Measurements from ENCODE around the gene DSC3.

DSC3 gene

GRCh38 chr18:31042406-31043181, at the start of gene DSC3:
Gene DSC3, minus strand, starts transcription at chr18:31042742. Its CDS starts 82 bp downstream, at chr18:31042660.
- in situ Hi-C loops (cut with MboI; ENCODE audit: low sequenced_read_pairs): no loop called here

GRCh38 chr18:31091350-31091749, 48.8 kb upstream of the DSC3 start:
- in situ Hi-C loops (cut with MboI; ENCODE audit: low sequenced_read_pairs): no loop called here

- in situ Hi-C loops (cut with MboI; ENCODE audit: low sequenced_read_pairs): no loop called here
These were observed 46.0 kb upstream of the DSC3 start for GRCh38 chr18:31088532-31088931.

GRCh38 chr18:31079973-31080372, 37.4 kb upstream of the DSC3 start:
- in situ Hi-C loops (cut with MboI; ENCODE audit: low sequenced_read_pairs): no loop called here

GRCh38 chr18:31077878-31078277, 35.3 kb upstream of the DSC3 start:
- in situ Hi-C loops (cut with MboI; ENCODE audit: low sequenced_read_pairs): no loop called here

- in situ Hi-C loops (cut with MboI; ENCODE audit: low sequenced_read_pairs): no loop called here
These were observed 29.6 kb upstream of the DSC3 start for GRCh38 chr18:31072175-31072574.

- in situ Hi-C loops (cut with MboI; ENCODE audit: low sequenced_read_pairs): no loop called here
These were observed 27.7 kb upstream of the DSC3 start for GRCh38 chr18:31070206-31070605.

- in situ Hi-C loops (cut with MboI; ENCODE audit: low sequenced_read_pairs): no loop called here
These were observed 23.7 kb upstream of the DSC3 start for GRCh38 chr18:31066266-31066665.

GRCh38 chr18:31065036-31065773, 22.7 kb upstream of the DSC3 start:
- in situ Hi-C loops (cut with MboI; ENCODE audit: low sequenced_read_pairs): no loop called here

GRCh38 chr18:31064130-31064529, 21.6 kb upstream of the DSC3 start:
- in situ Hi-C loops (cut with MboI; ENCODE audit: low sequenced_read_pairs): no loop called here

GRCh38 chr18:31061945-31062344, 19.4 kb upstream of the DSC3 start:
- in situ Hi-C loops (cut with MboI; ENCODE audit: low sequenced_read_pairs): no loop called here

GRCh38 chr18:31058897-31059296, 16.4 kb upstream of the DSC3 start:
- in situ Hi-C loops (cut with MboI; ENCODE audit: low sequenced_read_pairs): no loop called here

- in situ Hi-C loops (cut with MboI; ENCODE audit: low sequenced_read_pairs): no loop called here
These were observed 15.4 kb upstream of the DSC3 start for GRCh38 chr18:31057917-31058316.

- in situ Hi-C loops (cut with MboI; ENCODE audit: low sequenced_read_pairs): no loop called here
These were observed 14.5 kb upstream of the DSC3 start for GRCh38 chr18:31057051-31057450.

GRCh38 chr18:31056296-31056695, 13.8 kb upstream of the DSC3 start:
- in situ Hi-C loops (cut with MboI; ENCODE audit: low sequenced_read_pairs): no loop called here

GRCh38 chr18:31050635-31051034, 8.1 kb upstream of the DSC3 start:
- in situ Hi-C loops (cut with MboI; ENCODE audit: low sequenced_read_pairs): no loop called here

- in situ Hi-C loops (cut with MboI; ENCODE audit: low sequenced_read_pairs): no loop called here
These were observed 6.6 kb upstream of the DSC3 start for GRCh38 chr18:31049189-31049588.

GRCh38 chr18:31048216-31048615, 5.7 kb upstream of the DSC3 start:
- in situ Hi-C loops (cut with MboI; ENCODE audit: low sequenced_read_pairs): no loop called here

GRCh38 chr18:31046916-31047315, 4.4 kb upstream of the DSC3 start:
- in situ Hi-C loops (cut with MboI; ENCODE audit: low sequenced_read_pairs): no loop called here

- in situ Hi-C loops (cut with MboI; ENCODE audit: low sequenced_read_pairs): no loop called here
These were observed 3.1 kb upstream of the DSC3 start for GRCh38 chr18:31045599-31045998.

- in situ Hi-C loops (cut with MboI; ENCODE audit: low sequenced_read_pairs): no loop called here
These were observed 2.4 kb upstream of the DSC3 start for GRCh38 chr18:31044926-31045325.

- in situ Hi-C loops (cut with MboI; ENCODE audit: low sequenced_read_pairs): no loop called here
These were observed 1.2 kb upstream of the DSC3 start for GRCh38 chr18:31043709-31044108.

Measured in HL-60/S4 treated with phorbol 12-myristate 13-acetate at 8.2 ng/mL for 4 days and 3 days (cell line).